A549 (cell line): Measurements from ENCODE around the gene ADGRG3. TPM values are rescaled to one million over a fixed set of nuclear protein-coding genes. Genes with fewer than 3 reads are reported as not detected.

Experiments used
- ATAC-seq, 2 experiments: fragments of 200-7000 bp in 1 of 2; fragments of >200 bp in 1 of 2; cut with Nextera tagmentation in 1 of 2; cut with Tn5 transposase in 1 of 2; 3 replicates each; pipeline versions ENCODE4 v1.8.0 to v1.9.1; 2018 to 2020; ENCODE audit warnings: mild to moderate bottlenecking in 1 of 2, moderate library complexity in 1 of 2
- CTCF ChIA-PET: fragments of 300-600 bp; sonication (Branson Sonifier 250); formaldehyde crosslinking; extraction: SDS; loops from one replicate; lab custom pipeline; 2021; ENCODE audit warnings: antibody characterized with exemption, inconsistent platforms; lab: Yijun Ruan, JAX
- POLR2A ChIA-PET: fragments of 350-600 bp; formaldehyde crosslinking; extraction: SDS; loops from one replicate; lab custom pipeline; 2021; ENCODE audit warnings: antibody characterized with exemption, inconsistent platforms; lab: Yijun Ruan, JAX
- DNase-seq, 2 experiments: peaks; one replicate each; pipeline versions ENCODE4 v3.0.0 to v3.0.0-alpha.2; 2011 to 2016; ENCODE audit warnings: low read depth in 1 of 2, low spot score in 1 of 2
- FAIRE-seq: peaks from 2 replicates; lab custom pipeline; 2011; peaks lifted over from hg19 to GRCh38; lab: Jason Lieb, UNC
- H3K27ac ChIP-seq, 2 experiments: fragments of >200 bp; sonication (Bioruptor Twin); formaldehyde crosslinking; 3 replicates each; pipeline ENCODE4 v1.5.1; 2016 to 2017
- H3K4me1 ChIP-seq: fragments of >200 bp; sonication (Bioruptor Twin); formaldehyde crosslinking; 3 replicates; pipeline ENCODE4 v1.6.1; 2016
- H3K4me2 ChIP-seq: fragments of >200 bp; sonication (Bioruptor Twin); formaldehyde crosslinking; 3 replicates; pipeline ENCODE4 v1.6.1; 2016
- H3K4me3 ChIP-seq: fragments of >200 bp; sonication (Bioruptor Twin); formaldehyde crosslinking; 3 replicates; pipeline ENCODE4 v1.5.1; 2016
- H3K9me3 ChIP-seq: fragments of >200 bp; sonication (Bioruptor Twin); formaldehyde crosslinking; 3 replicates; pipeline ENCODE4 v1.6.1; 2016
- BCL3 ChIP-seq: fragments of >200 bp; sonication (Bioruptor Twin); formaldehyde crosslinking; IDR thresholded peaks from 3 replicates; pipeline ENCODE4 v1.6.1; 2016
- BHLHE40 ChIP-seq: IDR thresholded peaks from 2 replicates; pipeline ENCODE4 v1.6.1; 2012; ENCODE audit warnings: low read depth, low read length, inconsistent platforms
- CHD2 ChIP-seq: fragments of 150-350 bp; IDR thresholded peaks from 2 replicates; pipeline ENCODE4 v1.6.1; 2014; ENCODE audit warnings: low read length; ENCODE audit not compliant: partially characterized antibody
- CTCF ChIP-seq: fragments of >200 bp; sonication (Bioruptor Twin); formaldehyde crosslinking; IDR thresholded peaks from 3 replicates; pipeline ENCODE4 v1.5.1; 2016
- EHF ChIP-seq: fragments of 250-450 bp; sonication (Bioruptor Pico); IDR thresholded peaks from 2 replicates; pipeline ENCODE4 v1.5.0; 2020; ENCODE audit warnings: mild to moderate bottlenecking
- ESRRA ChIP-seq: fragments of 150-350 bp; IDR thresholded peaks from 2 replicates; pipeline ENCODE4 v1.6.1; 2014; ENCODE audit warnings: mild to moderate bottlenecking, low read length, borderline replicate concordance
- FOSB ChIP-seq: fragments of 250-450 bp; sonication (Bioruptor Pico); IDR thresholded peaks from 2 replicates; pipeline ENCODE4 v1.5.0; 2020; ENCODE audit warnings: mild to moderate bottlenecking, moderate library complexity
- JUNB ChIP-seq: fragments of >200 bp; sonication (Bioruptor Twin); formaldehyde crosslinking; IDR thresholded peaks from 2 replicates; pipeline ENCODE4 v1.6.1; 2016
- KDM1A ChIP-seq: fragments of 200-600 bp; sonication (generic); IDR thresholded peaks from 2 replicates; pipeline ENCODE4 v1.6.1; 2016; ENCODE audit warnings: low read depth, mild to moderate bottlenecking
- KDM5A ChIP-seq: fragments of 200-600 bp; sonication (generic); IDR thresholded peaks from 2 replicates; pipeline ENCODE4 v1.6.1; 2016; ENCODE audit warnings: antibody characterized with exemption, mild to moderate bottlenecking
- NPAS2 ChIP-seq: fragments of 250-450 bp; sonication (Bioruptor Pico); IDR thresholded peaks from 2 replicates; pipeline ENCODE4 v1.8.0; 2022; ENCODE audit warnings: mild to moderate bottlenecking, moderate library complexity, borderline replicate concordance
- NR3C1 ChIP-seq: fragments of >200 bp; sonication (Bioruptor Twin); formaldehyde crosslinking; IDR thresholded peaks from 3 replicates; pipeline ENCODE4 v1.6.1; 2017
- PHF8 ChIP-seq: fragments of 200-600 bp; sonication (generic); IDR thresholded peaks from 2 replicates; pipeline ENCODE4 v1.6.1; 2016; ENCODE audit warnings: low read depth, mild to moderate bottlenecking, antibody characterized with exemption, moderate library complexity, borderline replicate concordance
- RARB ChIP-seq: fragments of 250-450 bp; sonication (Bioruptor Pico); IDR thresholded peaks from 2 replicates; pipeline ENCODE4 v1.8.0; 2021; ENCODE audit warnings: mild to moderate bottlenecking, moderate library complexity
- RCOR1 ChIP-seq: fragments of 150-350 bp; IDR thresholded peaks from 2 replicates; pipeline ENCODE4 v1.6.1; 2014; ENCODE audit warnings: antibody characterized with exemption, low read length, low read depth
- SMC3 ChIP-seq: fragments of >200 bp; sonication (Bioruptor Twin); formaldehyde crosslinking; IDR thresholded peaks from 3 replicates; pipeline ENCODE4 v1.6.1; 2018; ENCODE audit warnings: inconsistent platforms
- USF2 ChIP-seq: fragments of 450-650 bp; IDR thresholded peaks from 2 replicates; pipeline ENCODE4 v1.6.1; 2014; ENCODE audit warnings: antibody characterized with exemption
- ZFP36 ChIP-seq: fragments of 450-650 bp; IDR thresholded peaks from 2 replicates; pipeline ENCODE4 v1.6.1; 2014; ENCODE audit warnings: borderline replicate concordance; ENCODE audit not compliant: partially characterized antibody
- ZNF302 ChIP-seq: fragments of 250-450 bp; sonication (Bioruptor Pico); IDR thresholded peaks from 2 replicates; pipeline ENCODE4 v1.9.0; 2021; ENCODE audit warnings: inconsistent platforms, mild to moderate bottlenecking, moderate library complexity
- WGBS: methylation state at CpG from one replicate; pipeline ENCODE4 v1.1.6; 2017; ENCODE audit errors: missing lambda C conversion rate; 5-methylcytosine and 5-hydroxymethylcytosine counted together
- polyA plus RNA-seq, 4 experiments: library from polyadenylated mRNA; depleted of rRNA in 3 of 4; stranded (reverse); fragments of >200 nt; fragmentation: RNase III in 1 of 4; extraction: RNeasy Plus Mini Kit Qiagen cat#74134 plus additional on column Dnase treatment in 1 of 4; gene quantifications; 2 replicates in 3 of 4; 3 replicates in 1 of 4; pipeline ENCODE4 v1.2.3, GENCODE V29; 2011 to 2017

Gene ADGRG3
- polyA plus RNA-seq, 2 of the 4 experiments (the other 2 are of a cell fraction) = 0.25 to 0.45 TPM

GRCh38 chr16:57628008-57628781 is 39.9 kb upstream of the ADGRG3 start, which contains the start of gene ADGRG1 (continued):
- TF ChIP-seq USF2 (no peak), KDM1A (no peak), ESRRA (no peak), BHLHE40 (no peak), NPAS2 (CRISPR knock-in tag) (no peak), PHF8 (no peak), KDM5A (no peak), CTCF (no peak; the same call in 2 of the 3 replicates), RARB (CRISPR knock-in tag) (no peak), BCL3 (no peak)

- FAIRE-seq (no peak), DNase-seq (no peak), ATAC-seq (no peak)
- POLR2A ChIA-PET = interaction anchor here (0.5 to 1.0 kb wide), 4 partner anchors 15 to 38 kb away, joined by 3 to 7 read pairs (median 4); no protein-coding TSS in a partner anchor
- WGBS = 43% methylated on average over 6 of the region's 7 CpGs
- CTCF ChIA-PET = interaction anchor here (0.6 to 5.7 kb wide), 12 partner anchors 9 to 102 kb away, joined by 3 to 66 read pairs (median 6); no protein-coding TSS in a partner anchor
- H3K4me1 ChIP-seq = peaks cover 94% of the 10 kb centered on the region
- peak overlapping the region; percentile 44 for H3K4me3 ChIP-seq
- peak overlapping the region; percentile 80 for H3K4me2 ChIP-seq
- H3K27ac ChIP-seq = peak overlapping the region; percentile 91 to 98
- no peaks in the 10 kb centered on the region for H3K9me3 ChIP-seq
- TF ChIP-seq FOSB (CRISPR knock-in tag) (no peak), JUNB (no peak), BHLHE40 (no peak), ZFP36 (no peak), CHD2 (no peak), KDM1A (no peak), SMC3 (no peak), ZNF302 (no peak), NR3C1 (no peak), EHF (CRISPR knock-in tag) (no peak), RCOR1 (no peak)
- TF ChIP-seq, all 56 proteins: peak for 0
These were observed 39.3 kb upstream of the ADGRG3 start for GRCh38 chr16:57628783-57629293.
